HepG2 (cell line): ENCODE results near the gene HARS2. TPM values are rescaled to one million over a fixed set of nuclear protein-coding genes. Genes with fewer than 3 reads are reported as not detected.

ENCODE experiments used
- ATF4 ChIP-seq, 2 experiments: fragments of 450-650 bp in 1 of 2; sonication (generic) in 1 of 2; formaldehyde crosslinking; IDR thresholded peaks; 2 replicates each; pipeline versions ENCODE4 v1.5.0 to v1.8.0; 2020 to 2022; ENCODE audit warnings: mild to moderate bottlenecking in 1 of 2, missing genetic modification reagents in 1 of 2
- BRCA1 ChIP-seq: sonication (generic); formaldehyde crosslinking; IDR thresholded peaks from 2 replicates; pipeline ENCODE4 v1.4.0; 2020; ENCODE audit warnings: missing genetic modification reagents
- GPBP1L1 ChIP-seq: sonication (generic); formaldehyde crosslinking; IDR thresholded peaks from 2 replicates; pipeline ENCODE4 v1.5.0; 2020; ENCODE audit warnings: mild to moderate bottlenecking, missing genetic modification reagents
- HNF4G ChIP-seq, 2 experiments: sonication (generic) in 1 of 2; formaldehyde crosslinking in 1 of 2; IDR thresholded peaks; 2 replicates each; pipeline versions ENCODE4 v1.4.0 to v1.6.1; 2011 to 2020; ENCODE audit warnings: borderline replicate concordance in 2 of 2, low read depth in 2 of 2, mild to moderate bottlenecking in 2 of 2, low read length in 1 of 2, missing genetic modification reagents in 1 of 2, moderate library complexity in 1 of 2
- IRF1 ChIP-seq: sonication (generic); formaldehyde crosslinking; IDR thresholded peaks from 2 replicates; pipeline ENCODE4 v1.4.0; 2020; ENCODE audit warnings: low read depth, mild to moderate bottlenecking, missing genetic modification reagents
- JARID2 ChIP-seq: sonication (generic); formaldehyde crosslinking; IDR thresholded peaks from 2 replicates; pipeline ENCODE4 v1.8.1; 2023; ENCODE audit warnings: missing genetic modification reagents, inconsistent platforms; ENCODE audit not compliant: insufficient replicate concordance
- NCOA2 ChIP-seq: sonication (generic); formaldehyde crosslinking; IDR thresholded peaks from 2 replicates; pipeline ENCODE4 v1.8.0; 2022; ENCODE audit warnings: inconsistent platforms
- NFKBIZ ChIP-seq: IDR thresholded peaks from 2 replicates; pipeline ENCODE4 v1.6.1; 2018; ENCODE audit warnings: missing genetic modification reagents, missing compliant biosample characterization
- TAF1 ChIP-seq: sonication (generic); formaldehyde crosslinking; IDR thresholded peaks from 2 replicates; pipeline ENCODE4 v1.4.0; 2020; ENCODE audit warnings: missing genetic modification reagents
- THAP9 ChIP-seq: sonication (generic); formaldehyde crosslinking; IDR thresholded peaks from 2 replicates; pipeline ENCODE4; 2020; ENCODE audit warnings: missing genetic modification reagents, mild to moderate bottlenecking, borderline replicate concordance
- ZBTB37 ChIP-seq: sonication (generic); formaldehyde crosslinking; IDR thresholded peaks from 2 replicates; pipeline ENCODE4 v1.4.0; 2020; ENCODE audit warnings: mild to moderate bottlenecking, missing genetic modification reagents
- ZFP37 ChIP-seq: sonication (generic); formaldehyde crosslinking; IDR thresholded peaks from 2 replicates; pipeline ENCODE4 v1.4.0; 2020; ENCODE audit warnings: missing genetic modification reagents, borderline replicate concordance
- ZNF431 ChIP-seq: sonication (generic); formaldehyde crosslinking; IDR thresholded peaks from 2 replicates; pipeline ENCODE4 v1.9.0; 2022; ENCODE audit warnings: missing genetic modification reagents, low read depth, mild to moderate bottlenecking, borderline replicate concordance
- ZNF513 ChIP-seq: sonication (generic); formaldehyde crosslinking; conservative IDR thresholded peaks from 2 replicates; pipeline ENCODE4 v1.5.0; 2020; ENCODE audit warnings: missing genetic modification reagents
- ZNF569 ChIP-seq: sonication (generic); formaldehyde crosslinking; IDR thresholded peaks from 2 replicates; pipeline ENCODE4 v1.5.0; 2020; ENCODE audit warnings: mild to moderate bottlenecking, missing genetic modification reagents, moderate library complexity, borderline replicate concordance
- ZNF878 ChIP-seq: sonication (generic); formaldehyde crosslinking; IDR thresholded peaks from 2 replicates; pipeline ENCODE4 v1.8.1; 2023; ENCODE audit warnings: mild to moderate bottlenecking, missing genetic modification reagents, moderate library complexity
- ZNF891 ChIP-seq: sonication (generic); formaldehyde crosslinking; IDR thresholded peaks from 2 replicates; pipeline ENCODE4 v1.5.0; 2020; ENCODE audit warnings: mild to moderate bottlenecking, missing genetic modification reagents
- ZSCAN22 ChIP-seq: sonication (generic); formaldehyde crosslinking; IDR thresholded peaks from 2 replicates; pipeline ENCODE4 v1.4.0; 2020; ENCODE audit warnings: mild to moderate bottlenecking, missing genetic modification reagents
- polyA plus RNA-seq, 8 experiments: library from polyadenylated mRNA; depleted of rRNA in 3 of 8; stranded (reverse) in 7 of 8; unstranded in 1 of 8; fragments of >200 nt; fragmentation: Illumina TruSeq in 4 of 8; extraction: Trizol in 4 of 8; gene quantifications; 2 replicates each; pipeline versions ENCODE4 v1.2.1 to v1.2.3, GENCODE V29; 2011 to 2016; ENCODE audit warnings: low read depth in 4 of 8, missing spikeins in 1 of 8, mixed read lengths in 1 of 8; ENCODE audit not compliant: insufficient read depth in 1 of 8
- total RNA-seq, 5 experiments: library from RNA; depleted of rRNA; stranded (reverse); fragments of >200 nt; fragmentation: Illumina TruSeq; extraction: Trizol; gene quantifications; 2 replicates each; pipeline ENCODE4 v1.2.3, GENCODE V29; 2016; ENCODE audit warnings: low read depth in 1 of 5

The HARS2 gene
- total and polyA plus RNA-seq, 2 of the 13 experiments (the other 11 are each of a cell fraction or from before 2014, with no cell fraction given) = 17.9 to 25.8 TPM

GRCh38 chr5:140710899-140711552 is 19.8 kb downstream of the HARS2 start (continued):
- TF ChIP-seq THAP9 (CRISPR knock-in tag) (peak; percentile 58; the same call in 1 of the 2 replicates), ATF4 (CRISPR knock-in tag; IDR thresholded peaks at IDR 0.05) (0 out of 4 replicates have a peak, but pooled peaks of 1 of the 2 experiments have one; percentile 27), ZBTB37 (CRISPR knock-in tag) (no peak), IRF1 (no peak), ZSCAN22 (CRISPR knock-in tag) (no peak), HNF4G (IDR thresholded peaks at IDR 0.05; ENCODE audit: borderline replicate concordance, low read depth, low read length) (no peak), HNF4G (CRISPR knock-in tag; IDR thresholded peaks at IDR 0.05; ENCODE audit: borderline replicate concordance, low read depth) (no peak), ZNF569 (CRISPR knock-in tag) (no peak), ZNF891 (CRISPR knock-in tag) (no peak), TAF1 (CRISPR knock-in tag) (peak; percentile 12; the same call in 1 of the 2 replicates), BRCA1 (no peak), NFKBIZ (CRISPR knock-in tag) (peak; percentile 54; the same call in 1 of the 2 replicates), ZFP37 (0 out of 2 replicates have a peak, but pooled peaks have one; percentile 66), ZNF513 (CRISPR knock-in tag) (no peak), JARID2 (no peak), ZNF431 (peak; percentile 5; the same call in 1 of the 2 replicates), NCOA2 (no peak), GPBP1L1 (no peak), ZNF878 (no peak; the same call in 1 of the 2 replicates)
